ENCODE results near the gene NT5C3A.
"Not testable (repeated sequence)": the region's sequence is repeated elsewhere in the genome, so short reads cannot be mapped to it uniquely, and the experiment has no call there.

The NT5C3A gene

GRCh38 chr7:32971967-32972366 lies 90.6 kb downstream of the NT5C3A start:
- not testable (repeated sequence) for DNase-seq

GRCh38 chr7:32967268-32967582 lies 95.4 kb downstream of the NT5C3A start:
- not testable (repeated sequence) for DNase-seq

GRCh38 chr7:32966489-32967267 lies 95.9 kb downstream of the NT5C3A start:
- not testable (repeated sequence) for DNase-seq

- DNase-seq = not testable (repeated sequence)
Observed at GRCh38 chr7:32964461-32965159, 98.0 kb downstream of the NT5C3A start.

Measured in activated gamma-delta T cell (primary cell).